Neural progenitor cell (in vitro differentiated cells): ENCODE data around the gene SCAMP4. TPM values are rescaled to one million over a fixed set of nuclear protein-coding genes. Genes with fewer than 3 reads are reported as not detected.

Experiments used
- DNase-seq: peaks from one replicate; pipeline ENCODE4 v3.0.0-alpha.2; 2016; ENCODE audit warnings: low spot score
- H2AFZ ChIP-seq: fragments of 200-600 bp; sonication (generic); replicated peaks from 2 replicates; pipeline ENCODE4 v1.6.1; 2016; ENCODE audit warnings: antibody characterized with exemption
- H3F3A ChIP-seq: fragments of 200-600 bp; sonication (generic); 2 replicates; pipeline ENCODE4 v1.6.1; 2016; ENCODE audit warnings: antibody characterized with exemption, low read depth
- H3K27ac ChIP-seq: fragments of 200-600 bp; sonication (generic); 2 replicates; pipeline ENCODE4 v1.5.1; 2016; ENCODE audit warnings: mild to moderate bottlenecking
- H3K27me3 ChIP-seq: fragments of 200-600 bp; sonication (generic); 2 replicates; pipeline ENCODE4 v1.6.1; 2016; ENCODE audit warnings: mild to moderate bottlenecking, moderate library complexity
- H3K36me3 ChIP-seq: fragments of 200-600 bp; sonication (generic); 2 replicates; pipeline ENCODE4 v1.5.1; 2016
- H3K4me1 ChIP-seq: fragments of 200-600 bp; sonication (generic); 2 replicates; pipeline ENCODE4 v1.6.1; 2016; ENCODE audit warnings: mixed run types
- H3K4me2 ChIP-seq: fragments of 200-600 bp; sonication (generic); 2 replicates; pipeline ENCODE4 v1.6.1; 2016
- H3K4me3 ChIP-seq: fragments of 200-600 bp; sonication (generic); 2 replicates; pipeline ENCODE4 v1.5.1; 2016
- H3K79me2 ChIP-seq: fragments of 200-600 bp; sonication (generic); 2 replicates; pipeline ENCODE4 v1.6.1; 2016; ENCODE audit warnings: low read depth
- H3K9ac ChIP-seq: fragments of 200-600 bp; sonication (generic); 2 replicates; pipeline ENCODE4 v1.6.1; 2016
- H3K9me3 ChIP-seq: fragments of 200-600 bp; sonication (generic); 2 replicates; pipeline ENCODE4 v1.5.1; 2016; ENCODE audit warnings: low read depth
- H4K20me1 ChIP-seq: fragments of 200-600 bp; sonication (generic); 2 replicates; pipeline ENCODE4 v1.6.1; 2016; ENCODE audit warnings: low read depth
- H3K27ac Mint-ChIP-seq: 3 replicates; pipeline ENCODE4 v1.8.0; 2021; ENCODE audit warnings: mixed read lengths
- H3K27me3 Mint-ChIP-seq: 2 replicates; pipeline ENCODE4 v1.8.0; 2022; ENCODE audit warnings: low read depth, mild to moderate bottlenecking, inconsistent platforms, moderate library complexity, mixed read lengths; ENCODE audit not compliant: insufficient read depth
- H3K36me3 Mint-ChIP-seq: 3 replicates; pipeline ENCODE4 v1.8.0; 2021; ENCODE audit warnings: mixed read lengths
- H3K4me1 Mint-ChIP-seq: 3 replicates; pipeline ENCODE4 v1.8.0; 2021; ENCODE audit warnings: mixed read lengths
- H3K4me3 Mint-ChIP-seq: 3 replicates; pipeline ENCODE4 v1.8.0; 2021; ENCODE audit warnings: mild to moderate bottlenecking, moderate library complexity, mixed read lengths
- H3K9me3 Mint-ChIP-seq: 3 replicates; pipeline ENCODE4 v1.8.0; 2020; ENCODE audit warnings: mixed read lengths
- CTCF ChIP-seq: fragments of 200-600 bp; sonication (generic); IDR thresholded peaks from 2 replicates; pipeline ENCODE4 v1.5.1; 2017; ENCODE audit warnings: antibody characterized with exemption, mild to moderate bottlenecking
- EZH2 ChIP-seq: fragments of 200-600 bp; sonication (generic); IDR thresholded peaks from 2 replicates; pipeline ENCODE4 v1.6.1; 2017; ENCODE audit warnings: antibody characterized with exemption, mild to moderate bottlenecking, moderate library complexity
- EZH2phosphoT487 ChIP-seq: fragments of 200-600 bp; sonication (generic); IDR thresholded peaks from 2 replicates; pipeline ENCODE4 v1.6.1; 2017; ENCODE audit warnings: antibody characterized with exemption
- total RNA-seq: library from RNA; depleted of rRNA; stranded (reverse); fragments of >200 nt; gene quantifications from 2 replicates; pipeline ENCODE4 v1.2.3, GENCODE V29; 2015; ENCODE audit warnings: low replicate concordance

SCAMP4 gene
- total RNA-seq, 1 donor from 2014 or later, result 11.5 TPM

DNA sequence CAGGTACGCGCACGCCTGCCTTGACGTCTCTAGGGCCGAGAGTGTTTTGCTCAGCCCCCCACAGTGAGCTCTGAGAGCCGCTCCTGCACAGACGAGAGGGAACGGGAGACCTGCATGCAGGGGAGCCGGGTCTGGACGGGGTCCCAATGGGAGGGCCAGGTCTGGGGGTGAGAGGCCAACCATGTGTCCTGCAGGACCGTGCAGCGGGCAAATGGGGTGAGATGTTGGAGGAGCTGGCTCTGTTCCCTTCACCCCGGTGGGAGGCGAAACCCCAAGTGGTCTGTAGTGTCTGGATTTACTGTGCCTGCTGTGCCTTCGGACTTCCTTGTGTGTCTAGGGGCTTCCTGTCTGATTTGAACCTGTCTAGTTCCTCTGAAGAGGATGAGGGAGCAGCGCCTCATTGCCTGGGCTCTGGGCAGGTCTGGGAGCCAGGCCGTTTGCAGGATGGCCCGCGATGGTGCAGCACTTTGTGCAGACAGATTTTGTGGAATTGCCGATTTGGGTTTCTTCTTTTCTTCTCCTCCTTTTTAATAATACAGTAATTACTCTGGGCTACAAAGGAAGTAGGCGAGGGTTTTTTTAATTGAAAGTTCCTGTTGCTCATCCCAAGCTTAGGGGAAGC, 37.8 kb downstream of the SCAMP4 start:
- DNase-seq, result peak; percentile 47
- Mint-ChIP-seq H3K9me3 (no peaks in the 10 kb centered on the region), H3K27me3 (peaks cover 2% of the 10 kb centered on the region), H3K4me1 (peaks cover 25% of the 10 kb centered on the region), H3K4me3 (peak overlapping the region; percentile 96), H3K27ac (peak overlapping the region; percentile 94), H3K36me3 (peaks cover 8% of the 10 kb centered on the region)
- Histone ChIP-seq H3K36me3 (no peaks in the 10 kb centered on the region), H3K9me3 (no peaks in the 10 kb centered on the region), H3K4me1 (peaks cover 17% of the 10 kb centered on the region), H3F3A (peaks cover 35% of the 10 kb centered on the region), H4K20me1 (peaks cover 60% of the 10 kb centered on the region), H2AFZ (no peak overlapping the region), H3K27me3 (no peaks in the 10 kb centered on the region), H3K27ac (peak overlapping the region; percentile 89), H3K4me2 (peak overlapping the region; percentile 92), H3K79me2 (peaks cover 76% of the 10 kb centered on the region), H3K9ac (peak overlapping the region; percentile 72), H3K4me3 (peak overlapping the region; percentile 89)
- TF ChIP-seq CTCF (no peak), EZH2phosphoT487 (no peak), EZH2 (no peak)

DNA sequence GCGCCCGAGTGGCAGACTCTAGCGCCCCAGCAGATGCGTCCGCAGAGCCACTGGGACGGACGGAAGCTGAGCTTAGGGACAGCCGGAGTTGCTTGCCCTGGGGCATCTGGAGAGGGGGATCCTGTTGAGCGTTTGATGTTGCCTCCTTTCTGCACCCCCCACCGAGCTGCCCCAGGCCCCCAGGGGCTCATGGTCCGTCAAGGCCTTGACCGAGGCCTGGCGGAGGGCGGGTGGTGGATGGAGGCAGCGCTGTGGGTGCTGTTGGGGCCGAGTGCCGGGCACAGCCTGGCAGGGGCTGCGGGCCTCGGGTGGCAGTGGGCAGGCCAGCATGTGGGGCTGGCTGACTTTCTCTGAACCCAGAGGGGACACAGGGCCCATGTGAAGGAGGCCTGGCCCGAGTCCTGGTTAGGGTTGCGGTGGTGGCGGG, 38.5 kb downstream of the SCAMP4 start:
- Histone ChIP-seq H3K4me3 (no peak overlapping the region), H3K4me1 (peaks cover 17% of the 10 kb centered on the region), H2AFZ (no peak overlapping the region), H3K79me2 (peaks cover 82% of the 10 kb centered on the region), H3K36me3 (no peaks in the 10 kb centered on the region), H3K27me3 (no peaks in the 10 kb centered on the region), H3K4me2 (no peak overlapping the region), H3K9ac (peak overlapping the region; percentile 72), H3K27ac (no peak overlapping the region), H3F3A (peaks cover 35% of the 10 kb centered on the region), H3K9me3 (no peaks in the 10 kb centered on the region), H4K20me1 (peaks cover 65% of the 10 kb centered on the region)
- peak overlapping the region; percentile 96 for H3K4me3 Mint-ChIP-seq
- H3K27me3 Mint-ChIP-seq, result peaks cover 2% of the 10 kb centered on the region
- H3K27ac Mint-ChIP-seq, result no peak overlapping the region
- H3K4me1 Mint-ChIP-seq, result peaks cover 25% of the 10 kb centered on the region
- H3K36me3 Mint-ChIP-seq, result peaks cover 11% of the 10 kb centered on the region
- H3K9me3 Mint-ChIP-seq, result no peaks in the 10 kb centered on the region
- no peak for DNase-seq
- TF ChIP-seq EZH2 (no peak), EZH2phosphoT487 (no peak), CTCF (no peak)

DNA sequence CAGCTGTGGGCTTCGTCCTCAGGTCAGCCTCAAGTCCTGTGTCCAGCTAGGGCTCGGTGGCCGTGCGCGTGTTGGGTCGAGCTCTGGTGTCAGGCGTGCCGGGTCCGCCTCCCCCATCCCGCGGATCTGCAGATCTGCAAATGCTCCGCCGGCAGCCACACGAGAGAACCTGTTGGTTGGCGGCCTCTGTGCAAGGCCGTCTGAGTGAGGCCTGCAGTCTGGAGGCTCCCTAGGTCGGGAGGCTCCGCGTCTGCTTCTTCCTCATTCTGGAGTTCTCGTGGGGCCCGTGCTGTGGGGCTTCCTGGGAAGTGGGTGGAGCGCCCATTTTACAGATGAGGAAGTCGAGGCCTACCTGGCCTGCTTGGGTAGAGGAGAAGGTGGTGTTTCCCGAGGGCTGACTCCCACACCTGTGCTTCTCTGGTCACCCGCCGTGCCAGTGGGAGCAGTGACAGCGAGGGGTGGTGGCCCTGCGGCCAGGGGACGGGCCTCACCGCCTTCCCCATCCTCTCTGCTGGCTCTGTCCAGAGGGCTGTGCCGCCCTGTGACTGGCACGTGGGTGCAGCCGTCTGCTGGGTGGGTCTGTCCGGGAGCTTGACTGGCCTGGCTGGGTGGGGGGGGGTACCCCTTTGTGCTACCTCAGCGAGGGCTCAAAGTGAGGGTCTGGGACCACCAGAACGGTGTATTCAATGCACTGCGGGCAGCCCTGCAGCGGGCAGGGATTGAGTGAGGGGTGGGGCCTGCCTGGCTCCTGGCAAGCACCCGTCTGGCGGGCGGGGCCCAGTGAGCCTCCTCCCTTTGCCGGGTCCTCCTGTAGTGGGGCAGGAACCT, 39.1 kb downstream of the SCAMP4 start:
- no peak overlapping the region for H3K27ac ChIP-seq
- no peaks in the 10 kb centered on the region for H3K9me3 Mint-ChIP-seq
- no peak overlapping the region for H2AFZ ChIP-seq
- H3K9me3 ChIP-seq, result no peaks in the 10 kb centered on the region
- no peaks in the 10 kb centered on the region for H3K36me3 ChIP-seq
- H3K79me2 ChIP-seq, result peaks cover 89% of the 10 kb centered on the region
- peak overlapping the region; percentile 72 for H3K9ac ChIP-seq
- peaks cover 35% of the 10 kb centered on the region for H3F3A ChIP-seq
- H3K27me3 Mint-ChIP-seq, result peaks cover 4% of the 10 kb centered on the region
- no peak overlapping the region for H3K27ac Mint-ChIP-seq
- TF ChIP-seq EZH2, result no peak
- TF ChIP-seq EZH2phosphoT487, result no peak
- TF ChIP-seq CTCF, result no peak
- H3K4me1 Mint-ChIP-seq, result peaks cover 25% of the 10 kb centered on the region
- peak overlapping the region; percentile 33 for H3K4me3 Mint-ChIP-seq
- peaks cover 15% of the 10 kb centered on the region for H3K36me3 Mint-ChIP-seq
- no peaks in the 10 kb centered on the region for H3K27me3 ChIP-seq
- H3K4me3 ChIP-seq, result no peak overlapping the region
- no peak for DNase-seq
- peaks cover 17% of the 10 kb centered on the region for H3K4me1 ChIP-seq
- H4K20me1 ChIP-seq, result peaks cover 71% of the 10 kb centered on the region
- H3K4me2 ChIP-seq, result no peak overlapping the region
